Astrocyte (in vitro differentiated cells and primary cell): ENCODE results near the gene DLG1. TPM values are rescaled to one million over a fixed set of nuclear protein-coding genes. Genes with fewer than 3 reads are reported as not detected.

Experiments used
- DNase-seq: peaks from one replicate; pipeline ENCODE4 v3.0.0-alpha.2; 2010; ENCODE audit warnings: low read depth
- FAIRE-seq: peaks from 2 replicates; lab custom pipeline; 2011; peaks lifted over from hg19 to GRCh38; lab: Jason Lieb, UNC
- H2AFZ ChIP-seq: 2 replicates; pipeline ENCODE4 v1.6.0; 2012; ENCODE audit warnings: low read depth, low read length, inconsistent platforms
- H3K27ac ChIP-seq: 2 replicates; pipeline ENCODE4 v1.5.1; 2011; ENCODE audit warnings: low read depth, low read length, inconsistent platforms
- H3K27me3 ChIP-seq: 2 replicates; pipeline ENCODE4 v1.6.0; 2011; ENCODE audit warnings: low read length, inconsistent platforms; ENCODE audit not compliant: insufficient read depth
- H3K36me3 ChIP-seq: 2 replicates; pipeline ENCODE4 v1.5.1; 2011; ENCODE audit warnings: low read length, inconsistent platforms; ENCODE audit not compliant: insufficient read depth
- H3K4me1 ChIP-seq: 2 replicates; pipeline ENCODE4 v1.5.1; 2011; ENCODE audit warnings: low read length, inconsistent platforms; ENCODE audit not compliant: insufficient read depth
- H3K4me2 ChIP-seq: 2 replicates; pipeline ENCODE4 v1.6.0; 2012; ENCODE audit warnings: low read length, inconsistent platforms
- H3K4me3 ChIP-seq: 2 replicates; pipeline ENCODE4 v1.5.1; 2011; ENCODE audit warnings: low read depth, mild to moderate bottlenecking, low read length, inconsistent platforms; ENCODE audit not compliant: insufficient read depth
- H3K79me2 ChIP-seq: 2 replicates; pipeline ENCODE4 v1.6.0; 2012; ENCODE audit warnings: mild to moderate bottlenecking, low read length, inconsistent platforms; ENCODE audit not compliant: insufficient read depth
- H3K9ac ChIP-seq: 2 replicates; pipeline ENCODE4 v1.6.0; 2012; ENCODE audit warnings: mild to moderate bottlenecking, low read length, inconsistent platforms
- H3K9me3 ChIP-seq: 2 replicates; pipeline ENCODE4 v1.5.1; 2012; ENCODE audit warnings: low read depth, mild to moderate bottlenecking, low read length, inconsistent platforms; ENCODE audit not compliant: insufficient read depth
- H4K20me1 ChIP-seq: 2 replicates; pipeline ENCODE4 v1.6.0; 2012; ENCODE audit warnings: low read length, inconsistent platforms; ENCODE audit not compliant: insufficient read depth
- H3K27ac Mint-ChIP-seq: one replicate; pipeline ENCODE4 v1.8.0; 2021; ENCODE audit warnings: mild to moderate bottlenecking, mixed read lengths; ENCODE audit not compliant: unreplicated experiment
- H3K27me3 Mint-ChIP-seq: one replicate; pipeline ENCODE4 v1.8.0; 2021; ENCODE audit warnings: low read depth, mixed read lengths; ENCODE audit not compliant: unreplicated experiment
- H3K36me3 Mint-ChIP-seq: one replicate; pipeline ENCODE4 v1.8.0; 2021; ENCODE audit warnings: low read depth, mixed read lengths; ENCODE audit not compliant: unreplicated experiment
- H3K4me1 Mint-ChIP-seq: one replicate; pipeline ENCODE4 v1.8.0; 2021; ENCODE audit warnings: low read depth, mixed read lengths; ENCODE audit not compliant: unreplicated experiment
- H3K4me3 Mint-ChIP-seq: one replicate; pipeline ENCODE4 v1.8.0; 2021; ENCODE audit warnings: mild to moderate bottlenecking, moderate library complexity, mixed read lengths; ENCODE audit not compliant: unreplicated experiment
- H3K9me3 Mint-ChIP-seq: one replicate; pipeline ENCODE4 v1.8.0; 2021; ENCODE audit warnings: mild to moderate bottlenecking, mixed read lengths; ENCODE audit not compliant: unreplicated experiment
- CTCF ChIP-seq: IDR thresholded peaks from 2 replicates; pipeline ENCODE4 v1.5.1; 2011; ENCODE audit warnings: low read depth, mild to moderate bottlenecking, inconsistent platforms, low read length, moderate library complexity; ENCODE audit not compliant: insufficient read depth
- EZH2 ChIP-seq: IDR thresholded peaks from 2 replicates; pipeline ENCODE4 v1.6.1; 2012; ENCODE audit warnings: mild to moderate bottlenecking, low read length, inconsistent platforms; ENCODE audit not compliant: insufficient read depth
- total RNA-seq: library from RNA; stranded (reverse); gene quantifications from 2 replicates; pipeline ENCODE4 v1.2.1, GENCODE V29; 2021

The DLG1 gene
- total RNA-seq, 1 donor from 2014 or later = 210 TPM

GRCh38 chr3:197173620-197174019 is 124.8 kb downstream of the DLG1 start:
- peaks cover 4% of the 10 kb centered on the region for H3K4me1 ChIP-seq
- H3K27me3 ChIP-seq = no peaks in the 10 kb centered on the region
- H3K4me2 ChIP-seq = no peak overlapping the region
- Mint-ChIP-seq H3K36me3 (no peaks in the 10 kb centered on the region), H3K27me3 (no peaks in the 10 kb centered on the region), H3K4me1 (peaks cover 12% of the 10 kb centered on the region), H3K27ac (no peak overlapping the region), H3K9me3 (no peaks in the 10 kb centered on the region), H3K4me3 (no peak overlapping the region)
- peaks cover 19% of the 10 kb centered on the region for H3K36me3 ChIP-seq
- peaks cover 98% of the 10 kb centered on the region for H3K79me2 ChIP-seq
- no peak overlapping the region for H2AFZ ChIP-seq
- TF ChIP-seq CTCF = no peak
- TF ChIP-seq EZH2 = no peak
- H3K4me3 ChIP-seq = no peak overlapping the region
- no peak overlapping the region for H3K9ac ChIP-seq
- H3K9me3 ChIP-seq = no peaks in the 10 kb centered on the region
- no peak overlapping the region for H3K27ac ChIP-seq
- DNase-seq = no peak
- peaks cover 90% of the 10 kb centered on the region for H4K20me1 ChIP-seq
- peak; percentile 34 for FAIRE-seq

GRCh38 chr3:197171481-197172067 is 126.8 kb downstream of the DLG1 start:
- Mint-ChIP-seq H3K4me3 (no peak overlapping the region), H3K36me3 (peaks cover 2% of the 10 kb centered on the region), H3K27ac (no peak overlapping the region), H3K9me3 (no peaks in the 10 kb centered on the region), H3K27me3 (no peaks in the 10 kb centered on the region), H3K4me1 (peaks cover 20% of the 10 kb centered on the region)
- no peaks in the 10 kb centered on the region for H3K27me3 ChIP-seq
- peaks cover 10% of the 10 kb centered on the region for H3K36me3 ChIP-seq
- no peak overlapping the region for H2AFZ ChIP-seq
- H3K9ac ChIP-seq = no peak overlapping the region
- no peak overlapping the region for H3K27ac ChIP-seq
- peaks cover 4% of the 10 kb centered on the region for H3K4me1 ChIP-seq
- TF ChIP-seq CTCF (no peak), EZH2 (no peak)
- DNase-seq = peak; percentile 72
- FAIRE-seq = no peak
- H4K20me1 ChIP-seq = peaks cover 92% of the 10 kb centered on the region
- H3K4me3 ChIP-seq = no peak overlapping the region
- peaks cover 99% of the 10 kb centered on the region for H3K79me2 ChIP-seq
- no peaks in the 10 kb centered on the region for H3K9me3 ChIP-seq
- no peak overlapping the region for H3K4me2 ChIP-seq

DNA sequence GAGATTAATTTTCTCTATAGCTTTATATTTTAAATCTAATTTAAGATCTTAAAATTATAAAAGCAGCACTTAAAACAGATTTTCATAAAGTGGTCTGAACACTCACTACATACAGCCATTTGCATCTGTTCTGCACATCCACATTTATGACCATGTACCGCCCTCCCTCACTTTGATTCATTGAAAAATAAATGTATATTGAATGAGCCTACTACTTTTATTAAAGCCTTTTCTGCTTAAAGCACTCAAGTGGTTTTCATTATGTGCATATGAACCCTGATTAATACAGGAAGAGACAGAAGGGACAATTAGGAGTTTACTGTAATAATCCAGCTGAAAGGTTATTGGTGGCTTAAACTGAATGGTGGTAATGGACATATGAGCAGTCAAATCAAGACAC is 129.4 kb downstream of the DLG1 start:
- H3K9ac ChIP-seq = no peak overlapping the region
- no peak overlapping the region for H3K4me3 Mint-ChIP-seq
- DNase-seq = no peak
- H3K27ac ChIP-seq = peak overlapping the region; percentile 14
- peaks cover 91% of the 10 kb centered on the region for H4K20me1 ChIP-seq
- H3K4me1 Mint-ChIP-seq = peaks cover 19% of the 10 kb centered on the region
- H3K9me3 Mint-ChIP-seq = no peaks in the 10 kb centered on the region
- H3K4me1 ChIP-seq = peaks cover 4% of the 10 kb centered on the region
- H3K27me3 Mint-ChIP-seq = no peaks in the 10 kb centered on the region
- no peak for FAIRE-seq
- no peak for TF ChIP-seq CTCF
- TF ChIP-seq EZH2 = no peak
- no peaks in the 10 kb centered on the region for H3K9me3 ChIP-seq
- no peak overlapping the region for H3K27ac Mint-ChIP-seq
- no peak overlapping the region for H3K4me3 ChIP-seq
- peaks cover 99% of the 10 kb centered on the region for H3K79me2 ChIP-seq
- H3K36me3 ChIP-seq = peaks cover 15% of the 10 kb centered on the region
- H3K27me3 ChIP-seq = no peaks in the 10 kb centered on the region
- H3K4me2 ChIP-seq = no peak overlapping the region
- H3K36me3 Mint-ChIP-seq = peaks cover 7% of the 10 kb centered on the region
- H2AFZ ChIP-seq = no peak overlapping the region
